ENCODE measurements around the gene DUS3L.
A peak's percentile ranks its signal among the peaks of the same experiment; 100 is the strongest.

DUS3L gene

DNA sequence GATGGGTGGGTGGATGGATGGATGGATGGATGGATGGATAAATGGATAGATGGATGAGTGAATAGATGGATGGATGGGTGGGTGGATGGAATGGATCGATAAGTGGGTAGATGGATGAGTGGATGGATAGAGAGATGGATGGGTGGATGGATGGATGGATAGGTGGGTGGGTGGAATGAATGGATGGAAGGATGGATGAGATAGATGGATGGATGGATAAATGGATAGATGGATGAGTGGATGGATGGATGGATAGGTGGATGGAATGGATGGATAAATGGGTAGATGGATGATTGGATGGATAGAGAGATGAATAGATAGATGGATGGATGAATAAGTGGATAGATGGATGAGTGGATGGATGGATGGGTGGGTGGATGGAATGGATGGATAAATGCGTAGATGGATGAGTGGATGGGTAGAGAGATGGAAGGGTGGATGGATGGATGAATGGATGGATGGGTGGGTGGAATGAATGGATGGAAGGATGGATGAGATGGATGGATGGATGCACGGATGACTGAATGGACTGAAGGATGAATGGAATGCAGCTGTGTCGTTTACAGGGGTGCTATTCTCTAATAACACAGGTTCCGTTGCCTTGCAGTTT is 28.2 kb downstream of the DUS3L start:
- TF ChIP-seq CREB1 (IDR thresholded peaks at IDR 0.05; ENCODE audit: low read depth) = no peak
- TF ChIP-seq FOXM1 (IDR thresholded peaks at IDR 0.05; ENCODE audit: borderline replicate concordance, low read depth) = no peak
- TF ChIP-seq NFIC (IDR thresholded peaks at IDR 0.05) = no peak
- no peak for TF ChIP-seq YY1 (IDR thresholded peaks at IDR 0.05; ENCODE audit: low read depth)
- TF ChIP-seq, protein P1, sequence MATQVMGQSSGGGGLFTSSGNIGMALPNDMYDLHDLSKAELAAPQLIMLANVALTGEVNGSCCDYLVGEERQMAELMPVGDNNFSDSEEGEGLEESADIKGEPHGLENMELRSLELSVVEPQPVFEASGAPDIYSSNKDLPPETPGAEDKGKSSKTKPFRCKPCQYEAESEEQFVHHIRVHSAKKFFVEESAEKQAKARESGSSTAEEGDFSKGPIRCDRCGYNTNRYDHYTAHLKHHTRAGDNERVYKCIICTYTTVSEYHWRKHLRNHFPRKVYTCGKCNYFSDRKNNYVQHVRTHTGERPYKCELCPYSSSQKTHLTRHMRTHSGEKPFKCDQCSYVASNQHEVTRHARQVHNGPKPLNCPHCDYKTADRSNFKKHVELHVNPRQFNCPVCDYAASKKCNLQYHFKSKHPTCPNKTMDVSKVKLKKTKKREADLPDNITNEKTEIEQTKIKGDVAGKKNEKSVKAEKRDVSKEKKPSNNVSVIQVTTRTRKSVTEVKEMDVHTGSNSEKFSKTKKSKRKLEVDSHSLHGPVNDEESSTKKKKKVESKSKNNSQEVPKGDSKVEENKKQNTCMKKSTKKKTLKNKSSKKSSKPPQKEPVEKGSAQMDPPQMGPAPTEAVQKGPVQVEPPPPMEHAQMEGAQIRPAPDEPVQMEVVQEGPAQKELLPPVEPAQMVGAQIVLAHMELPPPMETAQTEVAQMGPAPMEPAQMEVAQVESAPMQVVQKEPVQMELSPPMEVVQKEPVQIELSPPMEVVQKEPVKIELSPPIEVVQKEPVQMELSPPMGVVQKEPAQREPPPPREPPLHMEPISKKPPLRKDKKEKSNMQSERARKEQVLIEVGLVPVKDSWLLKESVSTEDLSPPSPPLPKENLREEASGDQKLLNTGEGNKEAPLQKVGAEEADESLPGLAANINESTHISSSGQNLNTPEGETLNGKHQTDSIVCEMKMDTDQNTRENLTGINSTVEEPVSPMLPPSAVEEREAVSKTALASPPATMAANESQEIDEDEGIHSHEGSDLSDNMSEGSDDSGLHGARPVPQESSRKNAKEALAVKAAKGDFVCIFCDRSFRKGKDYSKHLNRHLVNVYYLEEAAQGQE (IDR thresholded peaks at IDR 0.05; ENCODE audit: low read depth) = no peak
- no peak for TF ChIP-seq CEBPB (IDR thresholded peaks at IDR 0.05)
- TF ChIP-seq TCF12 (IDR thresholded peaks at IDR 0.05; ENCODE audit: low read depth) = no peak
- TF ChIP-seq, protein P2, sequence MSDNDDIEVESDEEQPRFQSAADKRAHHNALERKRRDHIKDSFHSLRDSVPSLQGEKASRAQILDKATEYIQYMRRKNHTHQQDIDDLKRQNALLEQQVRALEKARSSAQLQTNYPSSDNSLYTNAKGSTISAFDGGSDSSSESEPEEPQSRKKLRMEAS (IDR thresholded peaks at IDR 0.05) = no peak

- TF ChIP-seq, protein P3, sequence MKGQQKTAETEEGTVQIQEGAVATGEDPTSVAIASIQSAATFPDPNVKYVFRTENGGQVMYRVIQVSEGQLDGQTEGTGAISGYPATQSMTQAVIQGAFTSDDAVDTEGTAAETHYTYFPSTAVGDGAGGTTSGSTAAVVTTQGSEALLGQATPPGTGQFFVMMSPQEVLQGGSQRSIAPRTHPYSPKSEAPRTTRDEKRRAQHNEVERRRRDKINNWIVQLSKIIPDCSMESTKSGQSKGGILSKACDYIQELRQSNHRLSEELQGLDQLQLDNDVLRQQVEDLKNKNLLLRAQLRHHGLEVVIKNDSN (IDR thresholded peaks at IDR 0.05) = no peak
- TF ChIP-seq TAF1 (IDR thresholded peaks at IDR 0.05; ENCODE audit: low read depth) (no peak), TCF12 (IDR thresholded peaks at IDR 0.05; ENCODE audit: low read depth) (no peak), EP300 (IDR thresholded peaks at IDR 0.05; ENCODE audit: borderline replicate concordance) (no peak), EGR1 (IDR thresholded peaks at IDR 0.05) (no peak), RAD21 (IDR thresholded peaks at IDR 0.05; ENCODE audit: low read depth) (no peak), CREB1 (IDR thresholded peaks at IDR 0.05; ENCODE audit: low read depth) (no peak), CEBPB (IDR thresholded peaks at IDR 0.05) (no peak), YY1 (IDR thresholded peaks at IDR 0.05; ENCODE audit: low read depth) (no peak), NFIC (IDR thresholded peaks at IDR 0.05) (no peak)
- TF ChIP-seq, protein P1 (IDR thresholded peaks at IDR 0.05; ENCODE audit: low read depth) = no peak
Observed at GRCh38 chr19:5753743-5754142, 37.2 kb downstream of the DUS3L start.

- no peak for TF ChIP-seq ZBTB7A (IDR thresholded peaks at IDR 0.05; ENCODE audit: low read depth)
- TF ChIP-seq, protein P3 (IDR thresholded peaks at IDR 0.05) = no peak
- no peak for TF ChIP-seq TEAD4 (IDR thresholded peaks at IDR 0.05)
- no peak for TF ChIP-seq TCF12 (IDR thresholded peaks at IDR 0.05; ENCODE audit: low read depth)
- TF ChIP-seq TAF1 (IDR thresholded peaks at IDR 0.05; ENCODE audit: low read depth) = no peak
- TF ChIP-seq, protein P2 (IDR thresholded peaks at IDR 0.05) = no peak
- no peak for TF ChIP-seq YY1 (IDR thresholded peaks at IDR 0.05; ENCODE audit: low read depth)
Observed at GRCh38 chr19:5751709-5752108, 39.3 kb downstream of the DUS3L start.

DNA sequence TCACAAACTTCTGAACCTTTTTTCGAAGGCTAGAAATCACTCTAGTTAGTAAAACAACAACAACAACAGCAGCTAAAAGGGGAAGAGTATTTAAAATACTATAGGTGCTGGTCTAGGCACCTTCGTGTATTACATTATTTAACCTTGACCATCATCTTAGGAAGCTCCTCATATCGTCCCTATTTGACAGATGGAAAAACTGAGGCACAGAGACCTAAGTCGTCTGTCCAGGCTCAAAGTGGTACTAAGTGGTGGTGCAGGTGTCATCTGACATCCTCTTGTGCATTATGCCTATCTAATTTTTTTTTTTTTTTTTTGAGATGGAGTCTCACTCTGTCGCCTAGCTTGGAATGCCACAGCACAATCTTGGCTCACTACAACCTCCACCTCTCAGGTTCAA is 41.5 kb downstream of the DUS3L start:
- no peak for TF ChIP-seq ZBTB7A (IDR thresholded peaks at IDR 0.05; ENCODE audit: low read depth)
- TF ChIP-seq, protein P2 (IDR thresholded peaks at IDR 0.05) = no peak
- no peak for TF ChIP-seq TAF1 (IDR thresholded peaks at IDR 0.05; ENCODE audit: low read depth)
- no peak for TF ChIP-seq EP300 (IDR thresholded peaks at IDR 0.05; ENCODE audit: borderline replicate concordance)
- TF ChIP-seq FOXM1 (IDR thresholded peaks at IDR 0.05; ENCODE audit: borderline replicate concordance, low read depth) = no peak
- TF ChIP-seq, protein P1 (IDR thresholded peaks at IDR 0.05; ENCODE audit: low read depth) = no peak

DNA sequence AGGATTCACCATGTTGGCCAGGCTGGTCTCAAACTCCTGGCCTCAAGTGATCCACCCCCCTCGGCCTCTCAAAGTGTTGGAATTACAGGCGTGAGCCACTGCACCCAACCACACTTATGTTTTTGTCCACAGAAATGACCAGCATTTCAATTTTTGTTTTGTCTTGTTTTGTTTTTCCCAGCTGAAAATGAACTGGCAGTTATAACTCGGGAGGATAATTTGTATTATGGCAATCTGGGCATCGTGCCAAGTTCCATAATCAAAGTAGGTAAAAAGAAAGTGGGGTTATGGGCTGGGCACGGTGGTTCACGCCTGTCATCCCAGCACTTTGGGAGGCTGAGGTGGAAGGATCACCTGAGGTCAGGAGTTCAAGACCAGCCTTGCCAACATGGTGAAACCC is 42.0 kb downstream of the DUS3L start:
- TF ChIP-seq NFIC (IDR thresholded peaks at IDR 0.05) = peak; percentile 46; the same call in 1 of the 2 replicates

Measured in Ishikawa (cell line).